ENCODE data around the gene TREML4.
"Not testable (repeated sequence)": the region's sequence is repeated elsewhere in the genome, so short reads cannot be mapped to it uniquely, and the experiment has no call there.

TREML4 gene

DNA sequence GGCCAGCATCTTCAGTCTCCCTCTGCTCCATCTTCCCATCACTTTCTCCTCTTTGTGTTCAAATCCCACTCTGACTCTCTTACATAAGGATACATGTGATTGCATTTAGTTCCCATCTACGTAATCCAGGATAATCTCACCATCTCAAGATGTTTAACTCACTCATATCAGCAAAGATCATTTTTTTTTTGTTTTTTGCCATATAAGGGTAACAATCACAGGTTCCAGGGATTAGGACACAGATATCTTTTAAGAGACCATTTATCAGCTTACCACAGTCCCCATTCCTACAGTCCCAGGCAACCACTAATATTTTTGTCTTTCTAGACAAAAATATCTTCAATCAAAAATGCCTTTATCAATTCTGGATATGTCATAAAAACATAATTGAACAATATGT is 24.0 kb upstream of the TREML4 start:
- DNase-seq (ENCODE audit: low read depth in 1 of 2, low spot score in 1 of 2), result no peak

DNA sequence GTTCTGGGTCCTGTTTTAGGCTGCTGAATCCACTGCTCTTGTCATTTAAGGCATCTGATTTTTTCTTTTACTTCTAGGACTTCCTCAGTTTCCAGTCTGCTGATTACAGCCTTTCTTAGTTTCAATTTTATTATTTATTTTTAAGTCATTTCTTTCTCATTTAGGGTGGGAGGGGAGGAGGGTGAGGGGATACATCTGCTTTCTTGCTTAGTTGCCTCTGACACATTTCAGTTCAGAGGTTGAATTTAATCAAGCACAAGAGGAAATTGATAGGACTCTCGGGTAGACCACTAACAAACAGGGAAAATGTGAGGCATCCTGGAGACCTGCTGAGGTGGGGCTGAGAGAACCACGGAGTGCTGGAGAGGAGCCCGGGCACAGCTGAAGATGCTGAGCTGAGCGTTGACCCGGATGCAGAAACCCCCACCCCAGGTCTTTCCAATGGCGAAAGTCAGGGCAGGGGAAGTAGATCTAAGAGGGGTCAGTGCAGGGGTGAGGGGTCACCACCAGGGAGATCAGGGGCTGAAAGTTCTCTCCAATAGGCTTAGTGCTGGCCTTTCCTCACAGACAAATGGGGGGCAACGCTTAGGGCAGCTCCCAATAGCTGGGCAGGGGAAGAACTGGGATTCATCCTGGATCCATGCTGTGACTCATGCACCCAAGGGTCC is 19.6 kb upstream of the TREML4 start:
- DNase-seq (ENCODE audit: low read depth in 1 of 2, low spot score in 1 of 2), result no peak

DNA sequence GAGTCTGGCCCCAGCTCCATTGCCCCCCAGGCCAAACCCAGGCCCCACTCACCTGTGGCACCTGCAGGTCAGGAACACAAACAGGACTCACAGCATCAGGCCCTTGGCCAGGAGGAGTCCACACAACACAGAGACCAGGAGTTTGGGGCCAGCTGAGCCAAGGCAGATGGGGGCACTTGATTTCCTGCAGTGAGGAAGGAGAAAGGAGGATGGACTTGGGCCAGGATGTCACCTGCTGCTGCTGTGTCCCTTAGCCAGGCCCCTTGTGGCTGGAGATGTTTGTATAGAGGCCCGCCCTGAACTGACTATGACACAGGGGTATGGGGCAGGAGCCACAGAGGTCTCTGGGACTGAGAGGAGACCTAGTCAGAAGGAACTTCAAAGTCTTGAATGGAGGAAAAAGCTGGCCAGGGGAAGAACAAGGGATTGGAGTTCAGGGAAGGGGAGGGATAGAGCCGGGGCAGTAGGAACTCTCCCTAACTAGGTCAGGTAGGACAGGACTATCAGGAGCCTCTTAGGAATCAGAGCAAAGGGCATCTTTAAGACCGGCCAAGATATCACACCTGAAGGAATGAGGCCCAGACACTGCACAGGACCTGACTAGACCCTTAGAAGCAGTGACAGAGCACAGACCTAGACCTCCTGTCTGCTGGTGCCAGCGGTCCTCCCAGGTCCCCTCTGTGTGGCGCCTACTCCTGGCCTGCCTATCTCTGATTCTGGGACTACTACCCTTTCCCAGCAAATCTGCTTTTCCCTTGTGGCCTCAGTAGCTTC is 18.4 kb upstream of the TREML4 start:
- DNase-seq (ENCODE audit: low read depth in 1 of 2, low spot score in 1 of 2), result no peak

- no peak for DNase-seq (ENCODE audit: low read depth in 1 of 2, low spot score in 1 of 2)
These were observed 13.4 kb upstream of the TREML4 start for GRCh38 chr6:41214559-41215238.

GRCh38 chr6:41215777-41216176 is 12.4 kb upstream of the TREML4 start:
- DNase-seq (ENCODE audit: low read depth in 1 of 2, low spot score in 1 of 2), result no peak

DNA sequence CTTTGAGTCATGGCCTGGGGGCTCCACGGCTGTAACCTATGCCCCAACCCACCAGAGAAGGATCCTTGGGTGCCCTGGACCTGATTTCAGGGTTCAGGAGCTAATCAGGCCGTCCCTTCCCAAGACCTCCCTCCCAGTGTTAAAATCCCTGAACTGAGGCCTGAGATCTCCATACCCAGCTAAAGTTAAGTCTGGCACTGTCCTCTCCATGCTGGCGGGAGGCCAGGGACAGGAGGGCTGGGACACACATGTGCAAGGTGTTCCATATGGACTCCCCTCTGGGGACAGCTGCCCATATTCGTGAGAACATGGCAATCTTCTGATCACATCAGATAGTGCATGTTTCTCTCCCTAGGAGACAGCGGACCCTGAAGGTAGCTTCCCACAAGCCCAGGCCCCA is 11.5 kb upstream of the TREML4 start:
- DNase-seq (ENCODE audit: low read depth in 1 of 2, low spot score in 1 of 2), result no peak

DNA sequence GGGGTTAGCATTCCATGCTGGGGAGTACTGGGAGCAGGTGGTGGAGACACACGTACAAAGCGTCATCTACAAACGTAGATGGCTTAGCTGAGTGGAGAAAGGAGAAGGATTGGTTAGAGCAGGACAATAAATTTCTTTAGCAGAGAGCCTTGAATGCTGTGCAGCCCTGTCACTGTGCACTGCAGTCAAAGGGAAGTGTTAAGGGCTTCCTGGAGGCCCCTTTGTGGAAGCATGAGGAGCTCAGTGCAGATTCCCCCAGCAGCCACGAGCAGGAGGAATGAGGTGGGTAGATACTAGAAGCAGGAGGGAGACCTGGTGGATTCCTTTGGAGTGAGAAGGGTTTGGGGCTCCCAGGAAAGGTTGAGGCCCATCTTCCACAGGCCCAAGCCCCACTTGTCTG is 6.1 kb upstream of the TREML4 start:
- no peak for DNase-seq (ENCODE audit: low read depth in 1 of 2, low spot score in 1 of 2)

DNA sequence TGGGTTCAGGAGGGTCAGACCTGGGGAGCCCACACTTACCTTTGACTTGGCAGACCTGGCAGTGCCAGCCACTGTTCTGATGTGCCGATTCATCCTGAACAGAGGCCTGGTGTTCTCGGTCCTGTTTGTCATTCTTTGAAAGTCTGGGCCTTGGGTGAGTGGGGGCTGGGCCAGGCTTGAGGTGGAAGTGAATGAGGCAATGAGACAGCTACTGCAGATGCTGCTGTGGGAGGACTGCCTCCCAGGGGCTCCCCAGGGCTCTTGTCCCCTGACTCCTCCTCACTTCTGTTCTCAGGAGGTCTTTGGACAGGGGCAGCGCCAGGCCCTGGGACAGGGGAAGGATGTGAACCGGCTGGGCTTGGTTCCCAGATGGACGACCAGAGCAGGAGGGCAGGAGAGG is 5.6 kb upstream of the TREML4 start:
- DNase-seq (ENCODE audit: low read depth in 1 of 2, low spot score in 1 of 2), result no peak

DNA sequence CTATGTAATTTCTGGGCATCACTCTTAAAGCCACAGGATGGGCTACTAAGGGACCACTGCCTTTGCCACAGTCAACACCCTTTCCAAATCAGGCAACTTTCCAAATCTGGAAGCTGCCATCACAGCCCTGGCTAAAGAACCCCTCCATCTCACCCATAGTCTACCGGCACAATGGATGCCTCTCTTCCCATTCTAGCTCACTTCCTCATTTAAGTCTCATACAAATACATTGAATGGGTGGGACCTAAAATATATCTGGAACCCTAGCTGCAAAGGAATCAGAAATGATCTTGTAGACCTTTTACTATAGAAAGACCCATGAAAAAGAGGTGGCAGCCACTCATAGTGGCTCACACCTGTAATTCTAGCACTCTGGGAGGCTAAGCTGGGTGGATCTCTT is 3.3 kb upstream of the TREML4 start:
- no peak for DNase-seq (ENCODE audit: low read depth in 1 of 2, low spot score in 1 of 2)

DNA sequence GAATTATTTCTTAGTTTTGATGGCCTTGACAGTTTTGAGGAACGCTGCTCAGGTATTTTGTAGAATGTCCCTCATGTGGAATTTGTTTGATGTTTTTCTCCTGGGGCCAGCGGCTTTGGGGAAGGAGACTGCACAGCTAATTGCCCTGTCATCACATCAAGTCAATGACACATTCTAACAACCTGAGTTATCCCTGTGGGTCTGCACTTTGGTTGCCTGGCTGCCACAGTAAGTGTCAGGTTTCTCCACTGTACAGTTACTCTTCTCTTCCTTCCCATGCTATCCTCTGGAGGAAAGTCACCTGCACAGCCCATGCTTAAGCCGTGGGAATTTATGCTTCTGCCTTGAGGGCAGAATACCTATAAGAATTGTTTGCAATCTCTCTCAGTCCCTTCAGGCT is 1.4 kb upstream of the TREML4 start:
- no peak for DNase-seq (ENCODE audit: low read depth in 1 of 2, low spot score in 1 of 2)

GRCh38 chr6:41228616-41229015 is 467 bp downstream of the TREML4 start:
- no peak for DNase-seq (ENCODE audit: low read depth in 1 of 2, low spot score in 1 of 2)

DNA sequence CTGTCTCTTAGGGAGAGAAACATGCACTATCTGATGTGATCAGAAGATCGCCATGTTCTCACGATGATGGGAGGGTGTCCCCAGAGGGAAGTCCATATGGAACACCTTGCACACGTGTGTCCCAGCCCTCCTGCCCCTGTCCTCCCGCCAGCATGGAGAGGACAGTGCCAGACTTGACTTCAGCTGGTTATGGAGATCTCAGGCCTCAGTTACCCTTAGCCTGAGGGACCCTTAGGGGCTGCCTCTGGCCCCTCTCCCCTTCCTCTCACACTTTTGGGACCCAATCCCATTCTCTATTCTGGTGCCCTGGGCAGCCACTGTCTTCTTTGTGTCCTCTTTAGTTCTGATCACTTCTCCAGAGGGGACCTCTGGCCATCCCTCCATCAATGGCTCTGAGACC is 1.6 kb downstream of the TREML4 start:
- DNase-seq (ENCODE audit: low read depth in 1 of 2, low spot score in 1 of 2), result no peak

- no peak for DNase-seq (ENCODE audit: low read depth in 1 of 2, low spot score in 1 of 2)
These were observed 3.1 kb downstream of the TREML4 start for GRCh38 chr6:41231246-41231645.

DNA sequence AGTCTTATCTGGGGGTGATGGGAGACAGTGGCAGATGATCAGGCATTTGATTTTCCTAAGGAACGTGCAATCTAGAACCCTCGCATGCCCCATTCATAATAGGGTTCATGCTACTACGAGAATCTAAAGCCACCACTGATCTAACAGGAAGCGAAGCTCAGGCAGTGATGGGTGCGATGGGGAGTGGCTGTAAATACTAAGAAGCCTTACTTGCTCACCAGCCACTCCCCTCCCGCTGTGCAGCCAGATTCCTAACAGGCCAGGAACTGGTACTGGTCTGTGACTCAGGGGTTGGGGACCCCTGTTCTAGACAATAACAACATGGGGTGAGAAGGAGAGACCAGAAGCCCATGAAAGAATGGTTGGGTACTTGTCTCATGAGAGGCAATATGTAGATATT is 4.5 kb downstream of the TREML4 start:
- DNase-seq (ENCODE audit: low read depth in 1 of 2, low spot score in 1 of 2), result no peak

DNA sequence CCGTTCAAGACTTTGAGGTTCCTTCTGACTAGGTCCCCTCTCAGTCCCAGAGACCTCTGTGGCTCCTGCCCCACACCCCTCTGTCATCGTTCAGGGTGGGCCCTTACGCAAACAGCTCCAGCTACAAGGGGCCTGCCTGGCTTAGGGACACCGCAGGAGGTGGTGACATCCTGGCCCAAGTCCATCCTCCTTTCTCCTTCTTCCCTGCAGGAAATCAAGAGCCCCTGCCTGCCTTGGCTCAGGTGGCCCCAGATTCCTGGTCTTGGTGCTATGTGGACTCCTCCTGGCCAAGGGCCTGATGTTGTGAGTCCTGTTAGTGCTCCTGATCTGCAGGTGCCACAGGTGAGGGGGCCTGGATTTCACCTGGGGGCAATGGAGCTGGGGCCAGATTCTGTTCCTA is 8.1 kb downstream of the TREML4 start:
- no peak for DNase-seq (ENCODE audit: low read depth in 1 of 2, low spot score in 1 of 2)

- no peak for DNase-seq (ENCODE audit: low read depth in 1 of 2, low spot score in 1 of 2)
These were observed 9.0 kb downstream of the TREML4 start for GRCh38 chr6:41237128-41237527.

DNA sequence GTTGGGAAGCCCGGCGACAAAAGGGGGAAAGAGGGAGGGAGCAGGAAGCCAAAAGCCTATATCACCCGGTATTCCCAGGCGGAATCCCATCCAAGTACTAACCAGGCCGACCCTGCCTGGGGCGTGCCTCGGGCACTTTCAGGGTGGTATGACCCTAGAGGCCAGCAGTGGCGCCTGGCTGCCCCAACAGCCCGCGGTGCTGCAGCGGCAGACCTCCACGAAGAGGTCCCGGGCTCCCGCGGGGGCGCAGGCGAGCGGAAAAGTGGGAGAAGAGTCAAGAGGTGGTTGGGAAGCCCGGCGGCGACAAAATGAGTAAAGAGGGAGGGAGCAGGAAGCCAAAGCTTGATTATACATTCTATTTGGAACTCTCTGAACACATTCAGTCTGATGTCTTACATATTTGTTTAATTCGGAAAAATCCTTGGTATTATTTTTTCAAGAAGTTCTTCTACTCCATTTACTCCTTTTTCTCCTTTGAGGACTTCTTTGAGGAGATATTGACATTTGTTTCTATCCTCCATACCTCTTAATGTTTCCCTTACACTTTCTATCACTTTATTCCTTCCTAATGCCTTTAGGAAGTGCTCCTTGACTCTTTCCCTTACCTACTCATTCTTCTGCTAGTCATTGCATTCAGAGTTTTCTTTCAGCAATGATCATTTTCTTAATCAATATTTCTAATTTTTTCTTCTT is 11.5 kb downstream of the TREML4 start:
- no peak for DNase-seq (ENCODE audit: low read depth in 1 of 2, low spot score in 1 of 2)

GRCh38 chr6:41246529-41246928 is 18.4 kb downstream of the TREML4 start:
- DNase-seq (ENCODE audit: low read depth in 1 of 2, low spot score in 1 of 2), result not testable (repeated sequence)

GRCh38 chr6:41247288-41247865 is 19.2 kb downstream of the TREML4 start:
- no peak for DNase-seq (ENCODE audit: low read depth in 1 of 2, low spot score in 1 of 2)

DNA sequence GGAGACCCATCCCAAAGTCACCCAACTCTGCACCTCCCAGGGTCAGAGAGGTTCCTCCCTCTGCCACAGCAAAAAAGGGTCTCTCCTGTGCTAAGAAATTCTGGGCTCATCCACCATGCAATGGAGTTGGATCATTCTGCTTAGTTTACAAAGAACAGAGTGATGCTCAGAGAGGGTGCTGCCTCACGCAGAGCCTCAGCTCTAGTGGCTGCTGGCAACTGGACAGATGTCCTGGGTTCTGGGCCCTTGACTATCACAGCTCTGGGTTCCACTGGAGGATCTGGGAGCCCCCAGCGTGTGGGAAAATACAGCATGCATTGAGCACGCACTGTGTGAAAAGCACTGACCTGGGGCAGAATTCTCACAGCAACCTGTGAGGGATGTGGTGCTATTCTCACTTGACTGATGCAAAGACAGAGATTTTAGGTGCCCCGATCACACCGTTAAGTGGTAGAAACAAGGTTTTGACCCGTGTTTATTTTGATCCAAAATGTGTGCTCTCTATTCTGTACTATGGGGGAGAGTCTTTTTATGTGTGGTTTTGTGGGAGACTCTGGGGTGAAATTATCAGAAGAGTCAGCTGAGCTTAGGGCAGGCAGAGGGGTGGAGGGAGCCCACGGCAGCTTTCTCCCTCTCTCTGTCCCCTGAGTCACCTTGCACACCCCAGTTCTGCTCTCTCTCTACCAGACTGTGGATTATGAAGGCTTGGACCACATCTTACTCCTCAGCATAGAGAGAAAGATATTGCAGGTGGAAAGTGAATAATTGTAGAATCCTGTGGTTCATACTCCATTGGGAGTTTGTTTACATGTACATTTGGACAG is 19.9 kb downstream of the TREML4 start:
- no peak for DNase-seq (ENCODE audit: low read depth in 1 of 2, low spot score in 1 of 2)

Measured in activated CD4-positive, alpha-beta T cell treated with anti-CD3 and anti-CD28 coated beads, Interleukin-2, amount 50 U/mL, for 24 hours (primary cell).